Prostate gland (tissue), 2 donors: ENCODE data around the gene SLC66A2.

Experiments
- POLR2AphosphoS5 ChIP-seq: sonication (generic); formaldehyde crosslinking; IDR thresholded peaks from one replicate; pipeline ENCODE4 v1.6.1; 2017; ENCODE audit warnings: antibody characterized with exemption
- TF ChIP-seq, protein P1 (sequence below), 4 experiments: fragments of 200-600 bp in 2 of 4; fragments of 450-650 bp in 2 of 4; sonication (generic) in 2 of 4; IDR thresholded peaks; 1 replicate in 3 of 4; 2 replicates in 1 of 4; pipeline ENCODE4 v1.5.1; 2016 to 2019; ENCODE audit warnings: antibody characterized with exemption in 4 of 4, mild to moderate bottlenecking in 2 of 4, moderate library complexity in 2 of 4

DNA sequence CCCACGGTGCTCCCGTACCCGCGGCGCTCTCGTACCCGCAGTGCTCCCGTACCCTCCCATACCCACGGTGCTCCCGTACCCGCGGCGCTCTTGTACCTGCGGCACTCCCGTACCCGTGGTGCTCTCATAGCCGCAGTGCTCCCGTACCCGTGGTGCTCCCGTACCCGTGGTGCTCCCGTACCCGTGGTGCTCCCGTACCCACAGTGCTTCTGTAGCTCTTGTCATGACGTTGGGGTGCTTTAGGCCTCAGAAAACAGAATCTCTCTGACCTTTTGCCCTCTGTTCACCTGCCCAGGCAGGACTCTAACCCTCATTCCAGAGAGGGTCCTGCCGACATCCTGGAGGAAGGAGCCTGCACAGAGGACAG, 35.3 kb downstream of the SLC66A2 start:
- TF ChIP-seq, protein P1, sequence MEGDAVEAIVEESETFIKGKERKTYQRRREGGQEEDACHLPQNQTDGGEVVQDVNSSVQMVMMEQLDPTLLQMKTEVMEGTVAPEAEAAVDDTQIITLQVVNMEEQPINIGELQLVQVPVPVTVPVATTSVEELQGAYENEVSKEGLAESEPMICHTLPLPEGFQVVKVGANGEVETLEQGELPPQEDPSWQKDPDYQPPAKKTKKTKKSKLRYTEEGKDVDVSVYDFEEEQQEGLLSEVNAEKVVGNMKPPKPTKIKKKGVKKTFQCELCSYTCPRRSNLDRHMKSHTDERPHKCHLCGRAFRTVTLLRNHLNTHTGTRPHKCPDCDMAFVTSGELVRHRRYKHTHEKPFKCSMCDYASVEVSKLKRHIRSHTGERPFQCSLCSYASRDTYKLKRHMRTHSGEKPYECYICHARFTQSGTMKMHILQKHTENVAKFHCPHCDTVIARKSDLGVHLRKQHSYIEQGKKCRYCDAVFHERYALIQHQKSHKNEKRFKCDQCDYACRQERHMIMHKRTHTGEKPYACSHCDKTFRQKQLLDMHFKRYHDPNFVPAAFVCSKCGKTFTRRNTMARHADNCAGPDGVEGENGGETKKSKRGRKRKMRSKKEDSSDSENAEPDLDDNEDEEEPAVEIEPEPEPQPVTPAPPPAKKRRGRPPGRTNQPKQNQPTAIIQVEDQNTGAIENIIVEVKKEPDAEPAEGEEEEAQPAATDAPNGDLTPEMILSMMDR (IDR thresholded peaks at IDR 0.05), result no peak
- no peak for TF ChIP-seq POLR2AphosphoS5
